Epithelial cell of esophagus (primary cell): ENCODE data around the gene SEC16A.

Experiments used
- DNase-seq: peaks from one replicate; pipeline ENCODE4 v3.0.0; 2010; ENCODE audit warnings: low read depth
- H3K4me3 ChIP-seq: 2 replicates; pipeline ENCODE4 v1.5.1; 2011; ENCODE audit warnings: mild to moderate bottlenecking, low read length, control low read depth
- CTCF ChIP-seq: IDR thresholded peaks from 2 replicates; pipeline ENCODE4 v1.5.1; 2011; ENCODE audit warnings: low read depth, mild to moderate bottlenecking, low read length, control low read depth, inconsistent platforms; ENCODE audit not compliant: insufficient read depth; ENCODE audit errors: missing control alignments

The SEC16A gene

GRCh38 chr9:136496181-136496580 is 13.3 kb upstream of the SEC16A start:
- no peak for DNase-seq
- no peak overlapping the region for H3K4me3 ChIP-seq
- no peak for TF ChIP-seq CTCF

- no peak for TF ChIP-seq CTCF
- DNase-seq, result no peak
- no peak overlapping the region for H3K4me3 ChIP-seq
Measured at GRCh38 chr9:136495238-136495800, 12.5 kb upstream of the SEC16A start.

DNA sequence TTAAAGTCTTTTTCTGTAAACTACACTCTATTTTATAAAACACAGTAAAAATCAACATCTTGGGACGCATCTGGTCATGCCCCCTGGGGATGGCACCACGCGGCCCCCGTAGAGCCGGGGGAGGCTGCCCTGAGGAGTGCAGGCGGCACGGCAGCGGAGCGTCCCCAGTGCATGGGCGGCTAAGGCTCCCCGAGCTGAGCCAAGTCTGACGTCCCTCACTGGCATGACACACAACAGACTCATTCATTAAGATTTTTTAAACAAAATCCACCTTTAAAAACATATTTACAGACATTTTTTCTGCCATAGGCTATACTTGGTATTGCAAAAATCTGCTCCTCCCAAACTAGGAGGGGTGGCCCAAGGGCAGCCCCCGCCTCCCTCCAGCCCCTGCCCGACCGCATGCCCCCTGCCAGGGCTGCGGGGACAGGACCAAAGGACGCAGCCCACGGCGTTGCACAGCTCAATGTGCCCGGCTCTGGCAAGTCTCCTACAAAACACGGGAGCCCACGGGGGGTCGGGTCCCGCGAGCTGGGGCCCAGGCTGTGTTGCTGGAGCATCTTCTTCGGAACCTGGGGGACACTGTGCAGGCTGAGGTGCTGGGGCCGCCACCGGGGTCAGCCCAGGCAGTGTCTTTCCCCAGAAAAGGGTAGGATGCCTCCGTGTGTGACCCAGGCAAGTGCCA is 11.8 kb upstream of the SEC16A start:
- no peak for DNase-seq
- TF ChIP-seq CTCF, result no peak
- H3K4me3 ChIP-seq, result no peak overlapping the region

DNA sequence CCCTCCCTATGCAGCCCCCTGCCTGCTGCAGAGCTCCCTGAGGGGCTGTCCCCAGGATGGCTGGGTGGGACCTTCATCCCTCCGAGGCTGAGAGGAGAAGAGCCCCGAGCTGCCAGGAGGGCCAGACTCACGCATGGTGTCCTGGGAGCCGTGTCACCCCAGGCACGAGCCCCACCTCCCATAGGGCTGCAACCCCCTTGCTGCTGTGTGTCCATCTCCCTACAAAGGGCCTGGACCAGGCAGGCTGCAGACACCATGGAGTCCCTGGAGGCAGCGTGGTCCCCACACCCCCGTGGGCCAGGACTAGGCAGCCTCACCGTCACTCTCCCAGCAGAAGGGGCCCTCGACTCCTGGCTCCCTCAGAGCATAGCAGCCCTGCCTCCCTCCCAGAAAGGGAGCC is 11.2 kb upstream of the SEC16A start:
- H3K4me3 ChIP-seq, result no peak overlapping the region
- no peak for TF ChIP-seq CTCF
- DNase-seq, result no peak

GRCh38 chr9:136493567-136493971 is 10.7 kb upstream of the SEC16A start:
- no peak for DNase-seq
- no peak overlapping the region for H3K4me3 ChIP-seq
- no peak for TF ChIP-seq CTCF

- no peak for TF ChIP-seq CTCF
- H3K4me3 ChIP-seq, result no peak overlapping the region
- DNase-seq, result no peak
Measured at GRCh38 chr9:136492978-136493522, 10.2 kb upstream of the SEC16A start.

DNA sequence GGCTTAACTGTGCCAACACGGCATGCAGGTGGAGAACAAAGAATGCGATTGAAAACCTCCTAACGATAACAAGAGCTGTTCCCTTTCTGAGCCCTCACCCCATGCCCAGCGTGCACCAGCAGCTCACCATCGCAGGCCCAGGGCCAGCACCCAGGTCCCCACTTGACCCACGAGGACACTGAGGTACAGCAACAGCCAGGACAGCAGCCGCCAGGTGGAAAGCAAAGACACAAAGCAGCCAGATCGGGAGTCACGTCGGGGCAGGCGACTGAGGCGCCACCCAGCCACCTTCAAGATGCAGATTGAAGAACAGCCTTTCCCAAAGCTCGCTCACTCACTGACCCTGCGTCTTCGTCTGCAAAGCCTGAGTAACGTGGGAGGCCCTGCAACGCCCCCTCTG is 6.9 kb upstream of the SEC16A start:
- H3K4me3 ChIP-seq, result no peak overlapping the region
- TF ChIP-seq CTCF, result peak; percentile 3
- DNase-seq, result no peak
